ENCODE results near the gene TMEM63B.

TMEM63B gene

DNA sequence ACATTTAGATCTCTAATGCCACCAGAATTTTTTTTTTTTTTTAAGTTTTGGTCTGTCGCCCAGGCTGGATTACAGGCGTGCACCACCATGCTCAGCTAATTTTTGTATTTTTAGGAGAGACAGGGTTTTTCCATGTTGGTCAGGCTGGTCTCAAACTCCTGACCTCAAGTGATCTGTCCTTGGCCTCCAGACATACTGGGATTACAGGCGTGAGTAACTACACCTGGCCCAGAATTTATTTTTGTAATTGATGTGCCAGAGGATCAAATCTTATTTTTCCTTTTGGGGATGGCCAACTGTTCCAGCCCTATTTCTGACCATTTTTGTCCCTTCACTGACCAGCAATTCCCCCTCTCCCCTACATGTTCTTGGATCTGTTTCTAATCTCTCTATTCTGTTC is 71.3 kb downstream of the TMEM63B start:
- TF ChIP-seq, protein P1, sequence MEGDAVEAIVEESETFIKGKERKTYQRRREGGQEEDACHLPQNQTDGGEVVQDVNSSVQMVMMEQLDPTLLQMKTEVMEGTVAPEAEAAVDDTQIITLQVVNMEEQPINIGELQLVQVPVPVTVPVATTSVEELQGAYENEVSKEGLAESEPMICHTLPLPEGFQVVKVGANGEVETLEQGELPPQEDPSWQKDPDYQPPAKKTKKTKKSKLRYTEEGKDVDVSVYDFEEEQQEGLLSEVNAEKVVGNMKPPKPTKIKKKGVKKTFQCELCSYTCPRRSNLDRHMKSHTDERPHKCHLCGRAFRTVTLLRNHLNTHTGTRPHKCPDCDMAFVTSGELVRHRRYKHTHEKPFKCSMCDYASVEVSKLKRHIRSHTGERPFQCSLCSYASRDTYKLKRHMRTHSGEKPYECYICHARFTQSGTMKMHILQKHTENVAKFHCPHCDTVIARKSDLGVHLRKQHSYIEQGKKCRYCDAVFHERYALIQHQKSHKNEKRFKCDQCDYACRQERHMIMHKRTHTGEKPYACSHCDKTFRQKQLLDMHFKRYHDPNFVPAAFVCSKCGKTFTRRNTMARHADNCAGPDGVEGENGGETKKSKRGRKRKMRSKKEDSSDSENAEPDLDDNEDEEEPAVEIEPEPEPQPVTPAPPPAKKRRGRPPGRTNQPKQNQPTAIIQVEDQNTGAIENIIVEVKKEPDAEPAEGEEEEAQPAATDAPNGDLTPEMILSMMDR (IDR thresholded peaks at IDR 0.05; ENCODE audit: borderline replicate concordance, control extremely low read depth, extremely low read depth, insufficient read depth, missing control alignments): no peak
- DNase-seq (ENCODE audit: low spot score): no peak
- in situ Hi-C loops (cut with MboI; ENCODE audit: low sequenced_read_pairs, unreplicated experiment): no loop called here

DNA sequence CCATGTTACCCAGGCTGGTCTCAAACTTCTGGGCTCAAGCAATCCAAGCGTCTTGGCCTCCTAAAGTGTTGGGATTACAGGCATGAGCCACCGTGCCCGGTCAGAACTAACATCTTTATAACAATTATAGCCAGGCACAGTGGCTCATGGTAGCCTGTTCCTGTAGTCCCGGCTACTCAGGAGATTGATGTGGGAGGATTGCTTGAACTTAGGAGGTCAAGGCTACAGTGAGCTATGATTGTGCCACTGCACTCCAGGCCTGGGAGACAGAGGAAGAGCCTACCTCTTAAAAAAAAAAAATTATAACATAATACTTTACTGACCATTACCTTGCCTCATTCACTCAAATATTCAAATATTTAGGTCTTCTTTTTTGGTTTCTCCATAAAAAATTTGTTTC is 72.5 kb downstream of the TMEM63B start:
- TF ChIP-seq, protein P1 (IDR thresholded peaks at IDR 0.05; ENCODE audit: borderline replicate concordance, control extremely low read depth, extremely low read depth, insufficient read depth, missing control alignments): no peak
- in situ Hi-C loops (cut with MboI; ENCODE audit: low sequenced_read_pairs, unreplicated experiment): no loop called here
- no peak for DNase-seq (ENCODE audit: low spot score)

DNA sequence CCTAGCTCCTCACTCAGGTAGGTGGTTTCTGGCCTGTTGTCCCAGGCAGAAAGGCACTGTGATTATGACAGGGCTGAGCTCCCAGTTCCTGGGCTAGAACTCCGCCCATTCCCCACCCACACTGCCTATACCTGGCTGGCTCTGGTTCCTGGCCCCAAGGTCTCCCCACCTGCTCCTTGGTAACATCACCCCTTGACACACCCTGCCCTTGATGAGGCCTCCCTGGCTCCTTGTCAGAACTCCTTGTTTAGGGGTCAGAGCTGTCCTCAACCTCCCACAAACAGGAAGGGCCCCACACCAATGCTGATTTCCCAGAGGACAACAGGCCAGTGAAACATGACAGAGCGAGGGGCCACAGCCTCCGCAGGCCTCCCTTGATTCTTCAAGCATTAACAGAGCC is 73.8 kb downstream of the TMEM63B start:
- TF ChIP-seq, protein P1 (IDR thresholded peaks at IDR 0.05; ENCODE audit: borderline replicate concordance, control extremely low read depth, extremely low read depth, insufficient read depth, missing control alignments): no peak
- no peak for DNase-seq (ENCODE audit: low spot score)
- in situ Hi-C loops (cut with MboI; ENCODE audit: low sequenced_read_pairs, unreplicated experiment): no loop called here

DNA sequence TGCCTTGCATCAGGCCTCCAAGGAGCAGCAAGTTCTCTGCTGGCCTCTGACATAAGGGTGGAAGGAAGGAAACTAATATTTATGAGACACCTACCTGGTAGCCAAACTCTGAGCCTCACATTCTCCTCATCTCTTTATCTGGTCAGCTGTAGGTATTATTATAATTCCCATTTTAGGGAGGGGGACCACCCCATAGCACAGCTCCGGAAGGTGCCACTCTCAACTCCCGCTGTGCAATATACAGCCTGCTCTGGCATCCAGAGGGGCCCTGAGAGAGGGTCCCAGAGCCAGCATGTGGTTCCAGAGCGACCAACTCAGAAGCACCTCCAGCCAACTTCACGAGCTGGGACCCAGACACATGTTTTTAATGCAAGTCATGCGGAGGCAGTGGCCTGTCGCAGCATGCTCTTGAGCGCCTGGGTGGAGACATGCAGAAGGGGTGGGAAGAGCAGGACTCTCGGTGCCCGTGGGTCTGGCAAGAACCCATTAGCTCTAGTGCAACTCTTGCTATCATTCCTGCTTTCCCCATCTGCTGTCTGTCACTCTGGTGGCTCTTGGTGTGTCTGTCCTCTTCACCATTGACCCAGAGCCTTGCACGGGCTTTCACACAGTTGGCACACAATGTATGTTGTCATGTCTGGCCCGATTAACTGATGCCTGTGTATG is 74.4 kb downstream of the TMEM63B start:
- in situ Hi-C loops (cut with MboI; ENCODE audit: low sequenced_read_pairs, unreplicated experiment): no loop called here
- no peak for DNase-seq (ENCODE audit: low spot score)
- TF ChIP-seq, protein P1 (IDR thresholded peaks at IDR 0.05; ENCODE audit: borderline replicate concordance, control extremely low read depth, extremely low read depth, insufficient read depth, missing control alignments): no peak

DNA sequence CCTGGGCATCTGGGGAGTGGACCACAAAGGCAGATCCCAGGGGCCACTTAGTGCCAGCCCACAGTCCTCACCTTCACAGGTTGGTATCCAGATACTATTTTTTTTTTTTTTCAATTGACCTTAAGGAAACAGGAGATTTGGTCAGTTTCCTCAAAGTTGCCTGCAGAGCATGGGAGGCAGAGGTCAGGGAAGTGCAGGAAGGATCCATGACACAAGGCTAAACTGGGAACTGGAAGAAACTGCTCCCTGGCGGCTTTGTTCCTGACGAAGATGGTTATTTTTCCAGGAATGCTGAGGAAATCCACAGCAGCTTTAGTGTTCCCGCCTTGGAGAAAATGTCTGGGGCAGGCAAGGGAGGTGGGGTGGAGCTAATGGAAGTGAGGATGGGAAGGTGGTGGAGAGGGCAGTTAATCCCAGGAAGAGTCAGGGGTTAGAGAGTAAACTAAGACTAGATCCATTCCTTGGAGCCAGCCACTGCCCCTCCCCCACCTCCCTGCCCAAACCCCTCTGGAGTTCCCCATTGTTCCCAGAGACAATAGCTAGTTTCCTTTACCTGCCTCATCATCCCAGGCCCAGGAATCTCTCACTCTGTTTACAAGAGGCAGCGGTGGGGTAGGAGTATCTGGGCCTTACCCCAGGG is 75.1 kb downstream of the TMEM63B start:
- TF ChIP-seq, protein P1 (IDR thresholded peaks at IDR 0.05; ENCODE audit: borderline replicate concordance, control extremely low read depth, extremely low read depth, insufficient read depth, missing control alignments): no peak
- in situ Hi-C loops (cut with MboI; ENCODE audit: low sequenced_read_pairs, unreplicated experiment): no loop called here

DNA sequence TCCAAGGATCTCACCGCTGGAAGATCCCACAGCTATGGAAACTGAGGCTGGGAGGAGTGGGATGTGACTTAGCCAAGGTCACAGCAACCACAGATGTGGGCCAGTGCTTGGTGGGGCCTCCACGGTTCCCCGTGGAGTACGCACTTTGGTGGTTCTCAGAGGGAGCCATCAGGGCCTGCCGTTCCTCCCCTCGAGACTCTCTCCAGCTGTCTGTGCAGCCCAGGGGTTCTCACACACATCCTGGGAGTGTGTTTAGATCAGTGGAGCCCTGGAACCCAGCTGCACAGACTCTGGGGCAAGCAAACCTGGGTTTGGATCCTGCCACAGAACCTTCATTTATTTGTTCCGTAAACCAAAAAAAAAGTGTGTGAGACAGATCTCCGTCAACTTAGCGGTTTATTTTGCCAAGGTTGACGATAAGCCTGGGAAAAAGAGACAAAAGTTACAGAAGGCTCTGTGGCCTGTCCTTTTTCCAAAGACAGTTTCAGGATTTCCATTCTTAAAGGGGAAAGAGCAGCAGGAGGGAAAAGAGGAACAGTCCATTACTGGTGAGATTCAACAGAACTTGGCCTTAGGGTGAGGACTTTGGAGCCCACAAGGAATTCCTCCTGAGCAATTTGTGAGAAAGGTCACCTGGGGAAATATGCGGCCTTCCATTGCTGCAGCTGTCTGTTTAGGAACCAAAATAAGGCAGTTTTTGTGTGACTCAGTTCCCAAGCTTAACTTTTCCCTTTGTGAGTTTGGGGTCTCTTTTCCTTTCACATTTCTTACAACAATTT is 75.8 kb downstream of the TMEM63B start:
- DNase-seq (ENCODE audit: low spot score): no peak
- TF ChIP-seq, protein P1 (IDR thresholded peaks at IDR 0.05; ENCODE audit: borderline replicate concordance, control extremely low read depth, extremely low read depth, insufficient read depth, missing control alignments): no peak
- in situ Hi-C loops (cut with MboI; ENCODE audit: low sequenced_read_pairs, unreplicated experiment): no loop called here

More for the DNA sequence above, 75.1 kb downstream of the TMEM63B start:
- no peak for DNase-seq (ENCODE audit: low spot score)
